ENCODE data around the gene TUBA1C.

GRCh38 chr12:49231878-49232655 is 32.8 kb upstream of the TUBA1C start:
- TF ChIP-seq CTCF (IDR thresholded peaks at IDR 0.05) (no peak), POLR2A (IDR thresholded peaks at IDR 0.05) (no peak)
